Tibial nerve (tissue), 3 donors: ENCODE measurements around the gene TEKT4.
"Not testable (repeated sequence)": the region's sequence is repeated elsewhere in the genome, so short reads cannot be mapped to it uniquely, and the experiment has no call there.

Experiments
- POLR2A ChIP-seq, 2 donors: fragments of 450-650 bp; IDR thresholded peaks; one replicate each; pipeline ENCODE4 v1.6.1; 2017; ENCODE audit warnings: antibody characterized with exemption in 2 of 2, mild to moderate bottlenecking in 2 of 2, moderate library complexity in 2 of 2
- TF ChIP-seq, protein P1 (sequence below), 5 experiments: fragments of 200-600 bp in 3 of 5; fragments of 450-650 bp in 2 of 5; sonication (generic) in 3 of 5; IDR thresholded peaks; one replicate each; pipeline ENCODE4 v1.5.1; 2016 to 2019; ENCODE audit warnings: antibody characterized with exemption in 5 of 5, mild to moderate bottlenecking in 3 of 5, moderate library complexity in 2 of 5

- TF ChIP-seq POLR2A (IDR thresholded peaks at IDR 0.05), result not testable (repeated sequence)
- TF ChIP-seq, protein P1, sequence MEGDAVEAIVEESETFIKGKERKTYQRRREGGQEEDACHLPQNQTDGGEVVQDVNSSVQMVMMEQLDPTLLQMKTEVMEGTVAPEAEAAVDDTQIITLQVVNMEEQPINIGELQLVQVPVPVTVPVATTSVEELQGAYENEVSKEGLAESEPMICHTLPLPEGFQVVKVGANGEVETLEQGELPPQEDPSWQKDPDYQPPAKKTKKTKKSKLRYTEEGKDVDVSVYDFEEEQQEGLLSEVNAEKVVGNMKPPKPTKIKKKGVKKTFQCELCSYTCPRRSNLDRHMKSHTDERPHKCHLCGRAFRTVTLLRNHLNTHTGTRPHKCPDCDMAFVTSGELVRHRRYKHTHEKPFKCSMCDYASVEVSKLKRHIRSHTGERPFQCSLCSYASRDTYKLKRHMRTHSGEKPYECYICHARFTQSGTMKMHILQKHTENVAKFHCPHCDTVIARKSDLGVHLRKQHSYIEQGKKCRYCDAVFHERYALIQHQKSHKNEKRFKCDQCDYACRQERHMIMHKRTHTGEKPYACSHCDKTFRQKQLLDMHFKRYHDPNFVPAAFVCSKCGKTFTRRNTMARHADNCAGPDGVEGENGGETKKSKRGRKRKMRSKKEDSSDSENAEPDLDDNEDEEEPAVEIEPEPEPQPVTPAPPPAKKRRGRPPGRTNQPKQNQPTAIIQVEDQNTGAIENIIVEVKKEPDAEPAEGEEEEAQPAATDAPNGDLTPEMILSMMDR (IDR thresholded peaks at IDR 0.05), result not testable (repeated sequence)
Observed at GRCh38 chr2:94906976-94907375, 35.7 kb downstream of the TEKT4 start.
